Naive thymus-derived CD8-positive, alpha-beta T cell (primary cell): ENCODE measurements around the gene MADCAM1. TPM values are rescaled to one million over a fixed set of nuclear protein-coding genes. Genes with fewer than 3 reads are reported as not detected.

ENCODE experiments used
- ATAC-seq, 2 donors: fragments of 150-1000 bp; cut with Tn5 transposase in 1 of 2; sonication (Bioruptor Pico), chemical (Tn5 transposase) in 1 of 2; 1 replicate in 1 of 2; 2 replicates in 1 of 2; pipeline ENCODE4 v1.10.0; 2021; ENCODE audit warnings: mild to moderate bottlenecking in 2 of 2, moderate library complexity in 2 of 2
- POLR2A ChIA-PET: fragments of 350-600 bp; sonication (Branson Sonifier 250); formaldehyde crosslinking; loops from one replicate; lab custom pipeline; 2021; ENCODE audit warnings: antibody characterized with exemption; lab: Charles Lee
- DNase-seq, 10 donors: peaks; one replicate each; pipeline versions ENCODE4 v3.0.0 to v3.0.0-alpha.2; 2020 to 2022
- H3K27ac Mint-ChIP-seq, 10 donors: one replicate each; pipeline ENCODE4 v1.8.0; 2020 to 2022; ENCODE audit warnings: mild to moderate bottlenecking in 10 of 10, mixed read lengths in 10 of 10, moderate library complexity in 4 of 10, inconsistent platforms in 1 of 10
- H3K27me3 Mint-ChIP-seq, 5 donors: one replicate each; pipeline ENCODE4 v1.8.0; 2021 to 2022; ENCODE audit warnings: mixed read lengths in 5 of 5
- H3K36me3 Mint-ChIP-seq, 3 donors: one replicate each; pipeline ENCODE4 v1.8.0; 2020 to 2022; ENCODE audit warnings: mixed read lengths in 3 of 3, mild to moderate bottlenecking in 2 of 3, inconsistent platforms in 1 of 3
- H3K4me1 Mint-ChIP-seq, 4 donors: one replicate each; pipeline ENCODE4 v1.8.0; 2021 to 2022; ENCODE audit warnings: mixed read lengths in 4 of 4
- H3K4me3 Mint-ChIP-seq, 10 donors: one replicate each; pipeline ENCODE4 v1.8.0; 2020 to 2022; ENCODE audit warnings: mild to moderate bottlenecking in 10 of 10, mixed read lengths in 10 of 10, moderate library complexity in 6 of 10, inconsistent platforms in 1 of 10
- H3K9me3 Mint-ChIP-seq, 9 donors: one replicate each; pipeline ENCODE4 v1.8.0; 2020 to 2022; ENCODE audit warnings: mixed read lengths in 9 of 9, mild to moderate bottlenecking in 3 of 9, inconsistent platforms in 1 of 9, moderate library complexity in 1 of 9
- polyA plus RNA-seq, 3 donors: library from polyadenylated mRNA; unstranded; fragments of 300-500 nt; fragmentation: Illumina TruSeq; gene quantifications; one replicate each; pipeline ENCODE4 v1.2.3, GENCODE V29; 2021
- total RNA-seq, 8 experiments: library from RNA in 2 of 8; stranded (reverse) in 2 of 8; gene quantifications; one replicate each; pipeline ENCODE4 v1.2.3 and lab custom pipeline; 2021 to 2026

The MADCAM1 gene
- total and polyA plus RNA-seq, 5 experiments from 2014 or later, result 0.17 to 1.2 (median 0.33) TPM

GRCh38 chr19:494171-495080 is 1.9 kb upstream of the MADCAM1 start:
- H3K4me1 Mint-ChIP-seq, result peaks cover 5 to 30% (median 13%) of the 10 kb centered on the region in 4 donors
- ATAC-seq (no peak), DNase-seq (no peak)
- peaks cover 4 to 26% (median 17%) of the 10 kb centered on the region in 5 donors for H3K27me3 Mint-ChIP-seq
- no peak overlapping the region for H3K27ac Mint-ChIP-seq
- no peak overlapping the region for H3K4me3 Mint-ChIP-seq
- H3K36me3 Mint-ChIP-seq, result peaks cover 0 to 7% (median 0%) of the 10 kb centered on the region in 3 donors
- POLR2A ChIA-PET, result no interaction called here
- H3K9me3 Mint-ChIP-seq, result peaks cover 0 to 2% (median 0%) of the 10 kb centered on the region in 9 donors

GRCh38 chr19:495081-495401 is 1.2 kb upstream of the MADCAM1 start:
- peaks cover 5 to 25% (median 11%) of the 10 kb centered on the region in 4 donors for H3K4me1 Mint-ChIP-seq
- DNase-seq (no peak), ATAC-seq (no peak)
- peaks cover 6 to 27% (median 17%) of the 10 kb centered on the region in 5 donors for H3K27me3 Mint-ChIP-seq
- H3K4me3 Mint-ChIP-seq, result peak overlapping the region in 1 of 10 donors; percentile 45
- peaks cover 0 to 7% (median 0%) of the 10 kb centered on the region in 3 donors for H3K36me3 Mint-ChIP-seq
- peaks cover 0 to 2% (median 0%) of the 10 kb centered on the region in 9 donors for H3K9me3 Mint-ChIP-seq
- H3K27ac Mint-ChIP-seq, result no peak overlapping the region
- POLR2A ChIA-PET, result interaction anchor here (0.8 to 1.1 kb wide), 2 partner anchors 12 to 164 kb away, joined by 3 to 4 read pairs; no protein-coding TSS in a partner anchor

- H3K36me3 Mint-ChIP-seq, result peaks cover 0 to 7% (median 0%) of the 10 kb centered on the region in 3 donors
- ATAC-seq (peak; percentile 37 to 58), DNase-seq (peak in 8 of 10 donors; percentile 30 to 57 (median 48))
- H3K4me1 Mint-ChIP-seq, result peaks cover 5 to 20% (median 11%) of the 10 kb centered on the region in 4 donors
- H3K4me3 Mint-ChIP-seq, result peak overlapping the region in 4 of 10 donors; percentile 36 to 56 (median 50)
- H3K9me3 Mint-ChIP-seq, result peaks cover 0 to 2% (median 0%) of the 10 kb centered on the region in 9 donors
- peak overlapping the region in 2 of 10 donors; percentile 4 to 37 for H3K27ac Mint-ChIP-seq
- peaks cover 6 to 27% (median 17%) of the 10 kb centered on the region in 5 donors for H3K27me3 Mint-ChIP-seq
- POLR2A ChIA-PET, result interaction anchor here (0.8 to 1.1 kb wide), 2 partner anchors 11 to 163 kb away, joined by 3 to 4 read pairs; no protein-coding TSS in a partner anchor
Measured at GRCh38 chr19:495402-496111, 729 bp upstream of the MADCAM1 start.

GRCh38 chr19:496986-497385 is 700 bp downstream of the MADCAM1 start:
- Mint-ChIP-seq H3K9me3 (peaks cover 0 to 2% (median 0%) of the 10 kb centered on the region in 9 donors), H3K27ac (no peak overlapping the region), H3K36me3 (peaks cover 0 to 7% (median 0%) of the 10 kb centered on the region in 3 donors), H3K27me3 (peaks cover 6 to 27% (median 17%) of the 10 kb centered on the region in 5 donors), H3K4me3 (peak overlapping the region in 1 of 10 donors; percentile 34), H3K4me1 (peaks cover 5 to 20% (median 11%) of the 10 kb centered on the region in 4 donors)
- POLR2A ChIA-PET, result no interaction called here
- DNase-seq, result no peak
- ATAC-seq, result no peak

- no peak overlapping the region for H3K27ac Mint-ChIP-seq
- POLR2A ChIA-PET, result interaction anchor here (0.6 to 0.9 kb wide), 3 partner anchors 9 to 18 kb away, joined by 3 to 4 read pairs (median 3); partner anchors contain the start of gene TPGS1
- peaks cover 5 to 20% (median 11%) of the 10 kb centered on the region in 4 donors for H3K4me1 Mint-ChIP-seq
- ATAC-seq (peak in 1 of 2 donors; percentile 46), DNase-seq (no peak)
- H3K36me3 Mint-ChIP-seq, result peaks cover 0 to 7% (median 0%) of the 10 kb centered on the region in 3 donors
- peaks cover 6 to 27% (median 17%) of the 10 kb centered on the region in 5 donors for H3K27me3 Mint-ChIP-seq
- peaks cover 0 to 2% (median 0%) of the 10 kb centered on the region in 9 donors for H3K9me3 Mint-ChIP-seq
- peak overlapping the region in 1 of 10 donors; percentile 34 for H3K4me3 Mint-ChIP-seq
Measured at GRCh38 chr19:497491-497868, 1.2 kb downstream of the MADCAM1 start.

- Mint-ChIP-seq H3K27me3 (peaks cover 6 to 27% (median 17%) of the 10 kb centered on the region in 5 donors), H3K36me3 (peaks cover 0 to 7% (median 0%) of the 10 kb centered on the region in 3 donors), H3K9me3 (peaks cover 0 to 2% (median 0%) of the 10 kb centered on the region in 9 donors), H3K4me1 (peaks cover 3 to 19% (median 14%) of the 10 kb centered on the region in 4 donors), H3K4me3 (peak overlapping the region in 6 of 10 donors; percentile 24 to 69 (median 42)), H3K27ac (no peak overlapping the region)
- ATAC-seq, result peak in 1 of 2 donors; percentile 43
- DNase-seq, result no peak
- POLR2A ChIA-PET, result interaction anchor here (0.6 to 0.9 kb wide), 4 partner anchors 9 to 19 kb away, joined by 3 to 4 read pairs (median 4); partner anchors contain the start of gene TPGS1
Measured at GRCh38 chr19:497869-498510, 1.7 kb downstream of the MADCAM1 start.

- Mint-ChIP-seq H3K27ac (peak overlapping the region in 1 of 10 donors; percentile 15), H3K36me3 (peaks cover 0 to 7% (median 0%) of the 10 kb centered on the region in 3 donors), H3K27me3 (peaks cover 6 to 27% (median 17%) of the 10 kb centered on the region in 5 donors), H3K9me3 (peaks cover 0 to 2% (median 0%) of the 10 kb centered on the region in 9 donors), H3K4me1 (peaks cover 3 to 19% (median 14%) of the 10 kb centered on the region in 4 donors), H3K4me3 (peak overlapping the region in 5 of 10 donors; percentile 24 to 69 (median 51))
- ATAC-seq (no peak), DNase-seq (no peak)
- POLR2A ChIA-PET, result no interaction called here
Measured at GRCh38 chr19:498511-498891, 2.2 kb downstream of the MADCAM1 start.

- DNase-seq (no peak), ATAC-seq (no peak)
- Mint-ChIP-seq H3K4me3 (peak overlapping the region in 8 of 10 donors; percentile 28 to 63 (median 44)), H3K27me3 (peaks cover 6 to 27% (median 13%) of the 10 kb centered on the region in 5 donors), H3K27ac (peak overlapping the region in 2 of 10 donors; percentile 16 to 27), H3K9me3 (peaks cover 0 to 2% (median 0%) of the 10 kb centered on the region in 9 donors), H3K4me1 (peaks cover 0 to 15% (median 12%) of the 10 kb centered on the region in 4 donors), H3K36me3 (peaks cover 0 to 7% (median 0%) of the 10 kb centered on the region in 3 donors)
- POLR2A ChIA-PET, result no interaction called here
Measured at GRCh38 chr19:498977-499623, 2.8 kb downstream of the MADCAM1 start.

- no peak for ATAC-seq
- Mint-ChIP-seq H3K4me3 (no peak overlapping the region), H3K27me3 (peaks cover 6 to 19% (median 9%) of the 10 kb centered on the region in 5 donors), H3K9me3 (peaks cover 0 to 2% (median 0%) of the 10 kb centered on the region in 9 donors), H3K4me1 (peaks cover 4 to 22% (median 17%) of the 10 kb centered on the region in 4 donors), H3K36me3 (peaks cover 0 to 4% (median 0%) of the 10 kb centered on the region in 3 donors), H3K27ac (no peak overlapping the region)
- DNase-seq, result no peak
- POLR2A ChIA-PET, result no interaction called here
Measured at GRCh38 chr19:501646-502045, 5.4 kb downstream of the MADCAM1 start.

GRCh38 chr19:504616-505015 is 8.3 kb downstream of the MADCAM1 start:
- no peak for ATAC-seq
- H3K36me3 Mint-ChIP-seq, result peaks cover 0 to 3% (median 0%) of the 10 kb centered on the region in 3 donors
- H3K4me3 Mint-ChIP-seq, result no peak overlapping the region
- H3K4me1 Mint-ChIP-seq, result peaks cover 9 to 35% (median 24%) of the 10 kb centered on the region in 4 donors
- H3K27ac Mint-ChIP-seq, result no peak overlapping the region
- H3K27me3 Mint-ChIP-seq, result peaks cover 0 to 1% (median 0%) of the 10 kb centered on the region in 5 donors
- POLR2A ChIA-PET, result interaction anchor here (0.6 to 3.9 kb wide), 2 partner anchors 16 to 1735 kb away, joined by 6 to 51 read pairs; no protein-coding TSS in a partner anchor
- H3K9me3 Mint-ChIP-seq, result no peaks in the 10 kb centered on the region
- DNase-seq, result no peak
